ENCODE data around the gene CD79B. TPM values are rescaled to one million over a fixed set of nuclear protein-coding genes. Genes with fewer than 3 reads are reported as not detected.
"Not testable (repeated sequence)": the region's sequence is repeated elsewhere in the genome, so short reads cannot be mapped to it uniquely, and the experiment has no call there.

The CD79B gene
- total RNA-seq, 1 experiment from 2014 or later, result not detected

DNA sequence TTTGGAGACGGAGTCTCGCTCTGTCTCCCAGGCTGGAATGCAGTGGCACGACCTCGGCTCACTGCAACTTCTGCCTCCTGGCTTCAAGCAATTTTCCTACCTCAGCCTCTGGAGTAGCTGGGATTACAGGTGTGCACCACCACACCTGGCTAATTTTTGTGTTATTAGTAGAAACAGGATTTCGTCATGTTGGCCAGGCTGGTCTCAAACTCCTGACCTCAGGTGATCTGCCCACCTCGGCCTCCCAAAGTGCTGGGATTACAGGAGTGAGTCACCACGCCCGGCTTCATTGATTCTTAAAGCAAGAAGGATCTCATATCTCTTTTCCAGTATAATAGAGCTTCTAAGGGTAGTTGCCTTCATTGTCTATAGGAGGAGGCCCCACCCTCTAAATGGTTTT is 27.3 kb downstream of the CD79B start:
- CTCF ChIA-PET; H3K27ac Mint-ChIP-seq (ENCODE audit: unreplicated experiment); H3K9me3 Mint-ChIP-seq (ENCODE audit: low read depth, unreplicated experiment); H3K4me3 Mint-ChIP-seq (ENCODE audit: low read depth, unreplicated experiment); H3K36me3 Mint-ChIP-seq (ENCODE audit: insufficient read depth, unreplicated experiment); H3K4me1 Mint-ChIP-seq (ENCODE audit: low read depth, unreplicated experiment); intact Hi-C loops (cut with micrococcal nuclease; ENCODE audit: unreplicated experiment); DNase-seq; BruUV-seq (replicated peaks): not testable (repeated sequence)
- H3K27me3 Mint-ChIP-seq (ENCODE audit: unreplicated experiment), result peaks cover 57% of the 10 kb centered on the region

DNA sequence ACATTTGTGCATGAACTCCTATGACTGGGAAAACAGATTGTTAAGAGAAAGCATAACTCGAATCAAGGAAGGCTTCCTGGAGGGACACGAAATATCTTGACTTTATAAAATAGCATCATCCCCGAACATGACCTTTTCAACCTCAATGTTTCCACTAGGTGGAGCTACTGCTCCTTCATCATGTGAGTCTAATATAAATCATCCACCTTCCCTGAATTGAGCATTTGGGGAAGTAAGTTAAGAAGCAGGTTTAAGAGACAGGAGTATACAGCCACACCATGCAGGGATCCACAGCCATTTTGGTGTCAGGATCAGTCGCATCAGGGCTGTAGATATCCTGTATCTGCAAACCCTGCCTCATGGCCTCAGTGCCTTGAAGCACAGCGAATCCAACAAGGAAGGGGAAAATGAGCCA is 28.3 kb downstream of the CD79B start:
- H3K36me3 Mint-ChIP-seq (ENCODE audit: insufficient read depth, unreplicated experiment); intact Hi-C loops (cut with micrococcal nuclease; ENCODE audit: unreplicated experiment); H3K4me1 Mint-ChIP-seq (ENCODE audit: low read depth, unreplicated experiment); H3K27ac Mint-ChIP-seq (ENCODE audit: unreplicated experiment); BruUV-seq (replicated peaks); H3K4me3 Mint-ChIP-seq (ENCODE audit: low read depth, unreplicated experiment); H3K9me3 Mint-ChIP-seq (ENCODE audit: low read depth, unreplicated experiment): not testable (repeated sequence)
- peak; percentile 13 for TF ChIP-seq CTCF (IDR thresholded peaks at IDR 0.05; ENCODE audit: unreplicated experiment)
- DNase-seq, result peak; percentile 26
- H3K27me3 Mint-ChIP-seq (ENCODE audit: unreplicated experiment), result peaks cover 52% of the 10 kb centered on the region
- CTCF ChIA-PET, result interaction anchor here (1.1 kb wide), 1 partner anchor 153 kb away, joined by 3 read pairs; no protein-coding TSS in a partner anchor

- intact Hi-C loops (cut with micrococcal nuclease; ENCODE audit: unreplicated experiment); H3K27ac Mint-ChIP-seq (ENCODE audit: unreplicated experiment): not testable (repeated sequence)
Observed at GRCh38 chr17:63901971-63902370, 30.2 kb downstream of the CD79B start.

GRCh38 chr17:63898899-63899798 is 33.0 kb downstream of the CD79B start:
- CTCF ChIA-PET, result not testable (repeated sequence)
- peaks cover 28% of the 10 kb centered on the region for H3K27me3 Mint-ChIP-seq (ENCODE audit: unreplicated experiment)
- DNase-seq, result peak; percentile 28

More at GRCh38 chr17:63901971-63902370, 30.2 kb downstream of the CD79B start:
- not testable (repeated sequence) for DNase-seq; H3K36me3 Mint-ChIP-seq (ENCODE audit: insufficient read depth, unreplicated experiment); BruUV-seq (replicated peaks); H3K9me3 Mint-ChIP-seq (ENCODE audit: low read depth, unreplicated experiment); H3K4me1 Mint-ChIP-seq (ENCODE audit: low read depth, unreplicated experiment); H3K4me3 Mint-ChIP-seq (ENCODE audit: low read depth, unreplicated experiment)
- H3K27me3 Mint-ChIP-seq (ENCODE audit: unreplicated experiment), result peaks cover 41% of the 10 kb centered on the region
- CTCF ChIA-PET, result interaction anchor here (0.7 to 1.0 kb wide), 3 partner anchors 36 to 124 kb away, joined by 3 read pairs; no protein-coding TSS in a partner anchor

DNA sequence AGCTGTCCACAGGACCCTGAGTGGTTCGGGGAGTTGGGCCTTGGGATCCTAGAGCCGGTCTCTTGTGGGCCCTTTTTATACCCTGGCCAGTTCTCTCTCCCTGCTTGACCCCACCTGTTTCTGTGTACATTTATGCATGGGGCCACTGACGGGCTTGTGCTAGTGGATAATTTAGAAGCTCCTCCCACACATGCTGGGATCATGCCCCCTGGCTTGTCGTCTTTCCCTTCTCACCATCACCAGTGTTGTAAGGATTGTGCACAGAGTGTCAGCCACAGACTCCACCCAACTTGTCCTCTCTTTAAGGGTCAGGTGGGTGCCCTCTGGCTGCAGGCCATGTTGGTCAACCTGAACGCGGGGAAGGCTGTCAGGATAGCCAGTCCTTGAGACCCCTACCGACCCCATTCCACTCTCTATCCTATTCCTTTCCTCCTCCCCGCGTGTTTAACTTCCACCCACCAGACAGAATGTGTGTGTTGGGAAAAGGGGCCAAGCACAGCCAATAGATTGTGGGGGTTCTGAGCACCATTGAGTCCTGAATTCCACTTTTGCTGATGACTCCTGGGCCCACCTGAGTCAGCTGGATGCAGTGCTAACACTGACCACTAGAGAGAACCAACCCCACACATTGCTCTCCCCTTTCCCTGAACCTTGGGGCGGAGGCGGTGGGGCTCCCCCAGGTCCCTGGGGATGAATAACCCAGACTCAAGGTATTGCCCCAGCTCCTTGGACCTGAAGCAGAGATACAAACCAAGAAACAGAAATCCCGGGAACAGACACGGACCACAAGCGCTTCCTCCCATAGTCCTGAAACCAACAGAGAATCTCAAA is 35.4 kb downstream of the CD79B start, which contains the start of gene CSH1:
Gene CSH1, minus strand, starts transcription at position 51 of the 831 bp plus-strand sequence. CDS start 63 bp downstream, outside the sequence.
- H3K9me3 Mint-ChIP-seq (ENCODE audit: low read depth, unreplicated experiment); DNase-seq; BruUV-seq (replicated peaks); H3K27ac Mint-ChIP-seq (ENCODE audit: unreplicated experiment); H3K36me3 Mint-ChIP-seq (ENCODE audit: insufficient read depth, unreplicated experiment); intact Hi-C loops (cut with micrococcal nuclease; ENCODE audit: unreplicated experiment); H3K4me3 Mint-ChIP-seq (ENCODE audit: low read depth, unreplicated experiment); CTCF ChIA-PET; H3K4me1 Mint-ChIP-seq (ENCODE audit: low read depth, unreplicated experiment): not testable (repeated sequence)
- H3K27me3 Mint-ChIP-seq (ENCODE audit: unreplicated experiment), result peaks cover 27% of the 10 kb centered on the region

More at GRCh38 chr17:63898899-63899798, 33.0 kb downstream of the CD79B start:
- H3K27ac Mint-ChIP-seq (ENCODE audit: unreplicated experiment); BruUV-seq (replicated peaks); H3K36me3 Mint-ChIP-seq (ENCODE audit: insufficient read depth, unreplicated experiment); H3K4me3 Mint-ChIP-seq (ENCODE audit: low read depth, unreplicated experiment); H3K4me1 Mint-ChIP-seq (ENCODE audit: low read depth, unreplicated experiment); intact Hi-C loops (cut with micrococcal nuclease; ENCODE audit: unreplicated experiment); H3K9me3 Mint-ChIP-seq (ENCODE audit: low read depth, unreplicated experiment): not testable (repeated sequence)

- H3K27ac Mint-ChIP-seq (ENCODE audit: unreplicated experiment); intact Hi-C loops (cut with micrococcal nuclease; ENCODE audit: unreplicated experiment); CTCF ChIA-PET; H3K4me1 Mint-ChIP-seq (ENCODE audit: low read depth, unreplicated experiment); H3K4me3 Mint-ChIP-seq (ENCODE audit: low read depth, unreplicated experiment); H3K36me3 Mint-ChIP-seq (ENCODE audit: insufficient read depth, unreplicated experiment); BruUV-seq (replicated peaks); H3K9me3 Mint-ChIP-seq (ENCODE audit: low read depth, unreplicated experiment); DNase-seq: not testable (repeated sequence)
- H3K27me3 Mint-ChIP-seq (ENCODE audit: unreplicated experiment), result peaks cover 22% of the 10 kb centered on the region
Observed at GRCh38 chr17:63894821-63895220, 37.3 kb downstream of the CD79B start.

- CTCF ChIA-PET; H3K9me3 Mint-ChIP-seq (ENCODE audit: low read depth, unreplicated experiment); H3K4me1 Mint-ChIP-seq (ENCODE audit: low read depth, unreplicated experiment); intact Hi-C loops (cut with micrococcal nuclease; ENCODE audit: unreplicated experiment); H3K4me3 Mint-ChIP-seq (ENCODE audit: low read depth, unreplicated experiment); BruUV-seq (replicated peaks); DNase-seq; H3K36me3 Mint-ChIP-seq (ENCODE audit: insufficient read depth, unreplicated experiment); H3K27ac Mint-ChIP-seq (ENCODE audit: unreplicated experiment): not testable (repeated sequence)
- peaks cover 22% of the 10 kb centered on the region for H3K27me3 Mint-ChIP-seq (ENCODE audit: unreplicated experiment)
Observed at GRCh38 chr17:63894021-63894420, 38.1 kb downstream of the CD79B start.

DNA sequence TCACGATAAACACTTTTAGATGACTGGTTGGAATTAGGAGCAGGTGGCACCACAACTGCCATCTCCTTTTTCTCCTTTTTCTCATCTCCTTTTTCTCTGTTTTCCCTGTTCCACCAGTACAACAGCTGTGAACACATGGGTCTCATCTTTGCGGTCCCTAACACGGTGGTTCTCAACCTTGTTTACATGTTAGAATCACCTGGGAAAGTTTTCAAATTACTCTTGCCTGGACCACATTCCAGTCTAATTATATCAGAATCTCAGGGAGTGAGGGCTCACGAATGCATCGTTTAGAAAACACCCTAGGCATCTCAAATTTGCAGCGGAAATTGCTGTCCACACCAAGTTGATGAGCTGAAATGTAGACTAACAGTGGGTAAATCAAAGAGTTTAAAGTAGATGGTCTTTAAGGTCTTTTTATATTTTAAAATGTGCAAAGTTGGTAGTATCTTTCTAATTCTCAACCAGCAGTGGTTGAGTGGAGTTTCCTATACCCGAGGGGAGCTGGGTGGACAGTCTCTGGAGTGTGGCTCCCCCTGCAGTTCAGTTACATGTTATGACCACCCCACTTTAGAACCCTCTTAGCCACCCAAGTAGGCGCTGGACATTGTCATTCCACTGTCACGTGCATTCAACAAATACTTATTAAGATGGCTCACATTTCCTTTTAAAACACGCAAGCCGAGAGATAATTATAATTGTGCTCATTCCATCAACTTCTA is 39.7 kb downstream of the CD79B start:
- peaks cover 24% of the 10 kb centered on the region for H3K27me3 Mint-ChIP-seq (ENCODE audit: unreplicated experiment)
- H3K4me3 Mint-ChIP-seq (ENCODE audit: low read depth, unreplicated experiment); DNase-seq; H3K36me3 Mint-ChIP-seq (ENCODE audit: insufficient read depth, unreplicated experiment); BruUV-seq (replicated peaks); H3K9me3 Mint-ChIP-seq (ENCODE audit: low read depth, unreplicated experiment); H3K27ac Mint-ChIP-seq (ENCODE audit: unreplicated experiment); intact Hi-C loops (cut with micrococcal nuclease; ENCODE audit: unreplicated experiment); H3K4me1 Mint-ChIP-seq (ENCODE audit: low read depth, unreplicated experiment): not testable (repeated sequence)
- CTCF ChIA-PET, result interaction anchor here (0.6 kb wide), 1 partner anchor 245 kb away, joined by 3 read pairs; no protein-coding TSS in a partner anchor
